ENCODE measurements around the gene SLC33A1.
A peak's percentile ranks its signal among the peaks of the same experiment; 100 is the strongest.
"Not testable (repeated sequence)": the region's sequence is repeated elsewhere in the genome, so short reads cannot be mapped to it uniquely, and the experiment has no call there.

SLC33A1 gene

GRCh38 chr3:155854141-155854940 lies at the start of gene SLC33A1:
Gene SLC33A1, minus strand, starts transcription at chr3:155854427. Its CDS starts 430 bp downstream, at chr3:155853997.
- Histone ChIP-seq H3K4me1 (ENCODE audit: control insufficient read depth in 2 of 2, insufficient read depth in 2 of 2, low read length in 2 of 2) (peaks cover 14 to 25% of the 10 kb centered on the region in 2 donors), H3K4me3 (ENCODE audit: low read length in 2 of 2) (peak within 1 kb of the TSS; percentile 96), H3K9ac (ENCODE audit: low read depth in 1 of 2, low read length in 2 of 2) (peak within 1 kb of the TSS; percentile 92 to 98), H3K9me3 (ENCODE audit: control insufficient read depth in 2 of 2, low read length in 2 of 2) (no peaks in the 10 kb centered on the region), H3K27me3 (ENCODE audit: control insufficient read depth in 2 of 2, insufficient read depth in 2 of 2, low read length in 2 of 2) (no peaks in the 10 kb centered on the region), H3K27ac (ENCODE audit: low read depth in 2 of 2, low read length in 2 of 2) (peak within 1 kb of the TSS; percentile 99), H3K36me3 (ENCODE audit: control insufficient read depth in 2 of 2, insufficient read depth in 2 of 2, low read length in 2 of 2) (no peaks in the 10 kb centered on the region)

GRCh38 chr3:155895379-155895900 lies 41.2 kb upstream of the SLC33A1 start:
- Histone ChIP-seq H3K4me3 (ENCODE audit: low read length in 2 of 2) (no peak overlapping the region), H3K9ac (ENCODE audit: low read depth in 1 of 2, low read length in 2 of 2) (no peak overlapping the region), H3K27ac (ENCODE audit: low read depth in 2 of 2, low read length in 2 of 2) (no peak overlapping the region), H3K36me3 (ENCODE audit: control insufficient read depth in 2 of 2, insufficient read depth in 2 of 2, low read length in 2 of 2) (peaks cover 20 to 25% of the 10 kb centered on the region in 2 donors), H3K9me3 (ENCODE audit: control insufficient read depth in 2 of 2, low read length in 2 of 2) (no peaks in the 10 kb centered on the region), H3K4me1 (ENCODE audit: control insufficient read depth in 2 of 2, insufficient read depth in 2 of 2, low read length in 2 of 2) (no peaks in the 10 kb centered on the region), H3K27me3 (ENCODE audit: control insufficient read depth in 2 of 2, insufficient read depth in 2 of 2, low read length in 2 of 2) (no peaks in the 10 kb centered on the region)

GRCh38 chr3:155891321-155891720 lies 37.1 kb upstream of the SLC33A1 start:
- no peaks in the 10 kb centered on the region for H3K27me3 ChIP-seq (ENCODE audit: control insufficient read depth in 2 of 2, insufficient read depth in 2 of 2, low read length in 2 of 2)
- H3K4me1 ChIP-seq (ENCODE audit: control insufficient read depth in 2 of 2, insufficient read depth in 2 of 2, low read length in 2 of 2), result no peaks in the 10 kb centered on the region
- H3K4me3 ChIP-seq (ENCODE audit: low read length in 2 of 2), result no peak overlapping the region
- H3K9ac ChIP-seq (ENCODE audit: low read depth in 1 of 2, low read length in 2 of 2), result no peak overlapping the region
- peaks cover 0 to 4% of the 10 kb centered on the region in 2 donors for H3K36me3 ChIP-seq (ENCODE audit: control insufficient read depth in 2 of 2, insufficient read depth in 2 of 2, low read length in 2 of 2)
- H3K27ac ChIP-seq (ENCODE audit: low read depth in 2 of 2, low read length in 2 of 2), result no peak overlapping the region
- H3K9me3 ChIP-seq (ENCODE audit: control insufficient read depth in 2 of 2, low read length in 2 of 2), result no peaks in the 10 kb centered on the region

- no peak overlapping the region for H3K4me3 ChIP-seq (ENCODE audit: low read length in 2 of 2)
- no peaks in the 10 kb centered on the region for H3K4me1 ChIP-seq (ENCODE audit: control insufficient read depth in 2 of 2, insufficient read depth in 2 of 2, low read length in 2 of 2)
- no peaks in the 10 kb centered on the region for H3K27me3 ChIP-seq (ENCODE audit: control insufficient read depth in 2 of 2, insufficient read depth in 2 of 2, low read length in 2 of 2)
- H3K9me3 ChIP-seq (ENCODE audit: control insufficient read depth in 2 of 2, low read length in 2 of 2), result no peaks in the 10 kb centered on the region
- no peak overlapping the region for H3K9ac ChIP-seq (ENCODE audit: low read depth in 1 of 2, low read length in 2 of 2)
- no peak overlapping the region for H3K27ac ChIP-seq (ENCODE audit: low read depth in 2 of 2, low read length in 2 of 2)
- H3K36me3 ChIP-seq (ENCODE audit: control insufficient read depth in 2 of 2, insufficient read depth in 2 of 2, low read length in 2 of 2), result peaks cover 0 to 4% of the 10 kb centered on the region in 2 donors
Observed at GRCh38 chr3:155890671-155891190, 36.5 kb upstream of the SLC33A1 start.

GRCh38 chr3:155889952-155890351 lies 35.7 kb upstream of the SLC33A1 start:
- Histone ChIP-seq H3K9ac (ENCODE audit: low read depth in 1 of 2, low read length in 2 of 2) (no peak overlapping the region), H3K36me3 (ENCODE audit: control insufficient read depth in 2 of 2, insufficient read depth in 2 of 2, low read length in 2 of 2) (peaks cover 0 to 4% of the 10 kb centered on the region in 2 donors), H3K9me3 (ENCODE audit: control insufficient read depth in 2 of 2, low read length in 2 of 2) (no peaks in the 10 kb centered on the region), H3K4me3 (ENCODE audit: low read length in 2 of 2) (no peak overlapping the region), H3K27me3 (ENCODE audit: control insufficient read depth in 2 of 2, insufficient read depth in 2 of 2, low read length in 2 of 2) (no peaks in the 10 kb centered on the region), H3K4me1 (ENCODE audit: control insufficient read depth in 2 of 2, insufficient read depth in 2 of 2, low read length in 2 of 2) (no peaks in the 10 kb centered on the region), H3K27ac (ENCODE audit: low read depth in 2 of 2, low read length in 2 of 2) (no peak overlapping the region)

- Histone ChIP-seq H3K4me1 (ENCODE audit: control insufficient read depth in 2 of 2, insufficient read depth in 2 of 2, low read length in 2 of 2) (no peaks in the 10 kb centered on the region), H3K9ac (ENCODE audit: low read depth in 1 of 2, low read length in 2 of 2) (no peak overlapping the region), H3K9me3 (ENCODE audit: control insufficient read depth in 2 of 2, low read length in 2 of 2) (no peaks in the 10 kb centered on the region), H3K36me3 (ENCODE audit: control insufficient read depth in 2 of 2, insufficient read depth in 2 of 2, low read length in 2 of 2) (peaks cover 0 to 2% of the 10 kb centered on the region in 2 donors), H3K27me3 (ENCODE audit: control insufficient read depth in 2 of 2, insufficient read depth in 2 of 2, low read length in 2 of 2) (no peaks in the 10 kb centered on the region), H3K4me3 (ENCODE audit: low read length in 2 of 2) (no peak overlapping the region), H3K27ac (ENCODE audit: low read depth in 2 of 2, low read length in 2 of 2) (no peak overlapping the region)
Observed at GRCh38 chr3:155889212-155889611, 35.0 kb upstream of the SLC33A1 start.

GRCh38 chr3:155886915-155887314 lies 32.7 kb upstream of the SLC33A1 start:
- Histone ChIP-seq H3K4me1 (ENCODE audit: control insufficient read depth in 2 of 2, insufficient read depth in 2 of 2, low read length in 2 of 2) (no peaks in the 10 kb centered on the region), H3K9ac (ENCODE audit: low read depth in 1 of 2, low read length in 2 of 2) (no peak overlapping the region), H3K27ac (ENCODE audit: low read depth in 2 of 2, low read length in 2 of 2) (no peak overlapping the region), H3K9me3 (ENCODE audit: control insufficient read depth in 2 of 2, low read length in 2 of 2) (no peaks in the 10 kb centered on the region), H3K36me3 (ENCODE audit: control insufficient read depth in 2 of 2, insufficient read depth in 2 of 2, low read length in 2 of 2) (no peaks in the 10 kb centered on the region), H3K27me3 (ENCODE audit: control insufficient read depth in 2 of 2, insufficient read depth in 2 of 2, low read length in 2 of 2) (no peaks in the 10 kb centered on the region), H3K4me3 (ENCODE audit: low read length in 2 of 2) (no peak overlapping the region)

GRCh38 chr3:155886348-155886747 lies 32.1 kb upstream of the SLC33A1 start:
- H3K9me3 ChIP-seq (ENCODE audit: control insufficient read depth in 2 of 2, low read length in 2 of 2); H3K4me3 ChIP-seq (ENCODE audit: low read length in 2 of 2): not testable (repeated sequence)

GRCh38 chr3:155885292-155885691 lies 31.1 kb upstream of the SLC33A1 start:
- H3K27ac ChIP-seq (ENCODE audit: low read depth in 2 of 2, low read length in 2 of 2), result no peak overlapping the region
- no peaks in the 10 kb centered on the region for H3K36me3 ChIP-seq (ENCODE audit: control insufficient read depth in 2 of 2, insufficient read depth in 2 of 2, low read length in 2 of 2)
- H3K27me3 ChIP-seq (ENCODE audit: control insufficient read depth in 2 of 2, insufficient read depth in 2 of 2, low read length in 2 of 2), result no peaks in the 10 kb centered on the region
- H3K4me1 ChIP-seq (ENCODE audit: control insufficient read depth in 2 of 2, insufficient read depth in 2 of 2, low read length in 2 of 2), result no peaks in the 10 kb centered on the region
- no peaks in the 10 kb centered on the region for H3K9me3 ChIP-seq (ENCODE audit: control insufficient read depth in 2 of 2, low read length in 2 of 2)
- no peak overlapping the region for H3K4me3 ChIP-seq (ENCODE audit: low read length in 2 of 2)
- no peak overlapping the region for H3K9ac ChIP-seq (ENCODE audit: low read depth in 1 of 2, low read length in 2 of 2)

More at GRCh38 chr3:155886348-155886747, 32.1 kb upstream of the SLC33A1 start:
- not testable (repeated sequence) for H3K27ac ChIP-seq (ENCODE audit: low read depth in 2 of 2, low read length in 2 of 2); H3K4me1 ChIP-seq (ENCODE audit: control insufficient read depth in 2 of 2, insufficient read depth in 2 of 2, low read length in 2 of 2); H3K36me3 ChIP-seq (ENCODE audit: control insufficient read depth in 2 of 2, insufficient read depth in 2 of 2, low read length in 2 of 2); H3K27me3 ChIP-seq (ENCODE audit: control insufficient read depth in 2 of 2, insufficient read depth in 2 of 2, low read length in 2 of 2); H3K9ac ChIP-seq (ENCODE audit: low read depth in 1 of 2, low read length in 2 of 2)

- H3K4me1 ChIP-seq (ENCODE audit: control insufficient read depth in 2 of 2, insufficient read depth in 2 of 2, low read length in 2 of 2), result no peaks in the 10 kb centered on the region
- H3K27me3 ChIP-seq (ENCODE audit: control insufficient read depth in 2 of 2, insufficient read depth in 2 of 2, low read length in 2 of 2), result no peaks in the 10 kb centered on the region
- H3K9ac ChIP-seq (ENCODE audit: low read depth in 1 of 2, low read length in 2 of 2), result no peak overlapping the region
- no peaks in the 10 kb centered on the region for H3K9me3 ChIP-seq (ENCODE audit: control insufficient read depth in 2 of 2, low read length in 2 of 2)
- no peak overlapping the region for H3K4me3 ChIP-seq (ENCODE audit: low read length in 2 of 2)
- H3K36me3 ChIP-seq (ENCODE audit: control insufficient read depth in 2 of 2, insufficient read depth in 2 of 2, low read length in 2 of 2), result no peaks in the 10 kb centered on the region
- H3K27ac ChIP-seq (ENCODE audit: low read depth in 2 of 2, low read length in 2 of 2), result no peak overlapping the region
Observed at GRCh38 chr3:155884292-155884691, 30.1 kb upstream of the SLC33A1 start.
